SK-N-SH (cell line): ENCODE data around the gene DENND1C. TPM values are rescaled to one million over a fixed set of nuclear protein-coding genes. Genes with fewer than 3 reads are reported as not detected.

Source experiments
- CTCF ChIA-PET: fragments of 300-600, 350-600 bp; formaldehyde crosslinking; extraction: SDS; loops from one replicate; lab custom pipeline; 2021; lab: Yijun Ruan, JAX
- POLR2A ChIA-PET: fragments of 350-600 bp; sonication (Branson Sonifier 250); formaldehyde crosslinking; extraction: SDS; loops from one replicate; lab custom pipeline; 2020; ENCODE audit warnings: antibody characterized with exemption, inconsistent platforms; lab: Yijun Ruan, JAX
- DNase-seq: peaks from one replicate; pipeline ENCODE4 v3.0.0; 2012
- H2AFZ ChIP-seq: fragments of 200-600 bp; sonication (generic); 2 replicates; pipeline ENCODE4 v1.8.1; 2016; ENCODE audit warnings: antibody characterized with exemption, mild to moderate bottlenecking, low read depth
- H3F3A ChIP-seq: fragments of 200-600 bp; sonication (generic); replicated peaks from 2 replicates; pipeline ENCODE3; 2016; ENCODE audit warnings: antibody characterized with exemption, mild to moderate bottlenecking; ENCODE audit not compliant: insufficient read depth
- H3K27ac ChIP-seq, 2 experiments: fragments of 200-500 bp in 1 of 2; fragments of 200-600 bp in 1 of 2; sonication (Bioruptor generic) in 1 of 2; sonication (generic), shearing (Covaris generic) in 1 of 2; 2 replicates each; pipeline versions ENCODE4 v1.5.1 to v1.6.1; 2014 to 2016; ENCODE audit warnings: low read depth in 2 of 2, inconsistent platforms in 1 of 2, low read length in 1 of 2, mild to moderate bottlenecking in 1 of 2, mixed read lengths in 1 of 2
- H3K27me3 ChIP-seq: fragments of 200-600 bp; sonication (generic), shearing (Covaris generic); 2 replicates; pipeline ENCODE4 v1.6.1; 2016; ENCODE audit warnings: mixed run types; ENCODE audit not compliant: insufficient read depth
- H3K36me3 ChIP-seq, 2 experiments: fragments of 200-500 bp in 1 of 2; fragments of 200-600 bp in 1 of 2; sonication (Bioruptor generic) in 1 of 2; sonication (generic) in 1 of 2; replicated peaks in 1 of 2; 2 replicates each; pipeline versions ENCODE3 to v1.5.1; 2014 to 2016; ENCODE audit warnings: low read length in 1 of 2, mild to moderate bottlenecking in 1 of 2; ENCODE audit not compliant: insufficient read depth in 2 of 2, control insufficient read depth in 1 of 2
- H3K4me1 ChIP-seq, 2 experiments: fragments of 200-500 bp in 1 of 2; fragments of 200-600 bp in 1 of 2; sonication (Bioruptor generic) in 1 of 2; sonication (generic), shearing (Covaris generic) in 1 of 2; 2 replicates each; pipeline versions ENCODE4 v1.5.1 to v1.6.1; 2014 to 2016; ENCODE audit warnings: low read depth in 1 of 2, low read length in 1 of 2, mixed run types in 1 of 2; ENCODE audit not compliant: insufficient read depth in 2 of 2, control insufficient read depth in 1 of 2
- H3K4me2 ChIP-seq: fragments of 200-600 bp; sonication (generic), shearing (Covaris generic); 2 replicates; pipeline ENCODE4 v1.6.1; 2017; ENCODE audit warnings: mixed run types
- H3K4me3 ChIP-seq, 2 experiments: fragments of 200-500 bp in 1 of 2; fragments of 200-600 bp in 1 of 2; sonication (Bioruptor generic) in 1 of 2; sonication (generic), shearing (Covaris generic) in 1 of 2; 2 replicates each; pipeline versions ENCODE4 v1.5.1 to v1.8.1; 2014 to 2016; ENCODE audit warnings: low read depth in 2 of 2, inconsistent platforms in 1 of 2, low read length in 1 of 2, mild to moderate bottlenecking in 1 of 2, mixed read lengths in 1 of 2, moderate library complexity in 1 of 2
- H3K79me2 ChIP-seq: fragments of 200-600 bp; sonication (generic); 2 replicates; pipeline ENCODE4 v1.8.1; 2017; ENCODE audit warnings: mild to moderate bottlenecking; ENCODE audit not compliant: insufficient read depth
- H3K9ac ChIP-seq: fragments of 200-600 bp; sonication (generic); 2 replicates; pipeline ENCODE4 v1.6.1; 2017; ENCODE audit warnings: mixed run types
- H3K9me2 ChIP-seq: fragments of 200-600 bp; sonication (generic); 2 replicates; pipeline ENCODE4 v1.6.1; 2017; ENCODE audit warnings: mixed run types
- H3K9me3 ChIP-seq: fragments of 200-600 bp; sonication (generic); 2 replicates; pipeline ENCODE4 v1.6.1; 2017; ENCODE audit warnings: mixed run types, mild to moderate bottlenecking, moderate library complexity
- H4K20me1 ChIP-seq: fragments of 200-600 bp; sonication (generic); 2 replicates; pipeline ENCODE4 v1.6.1; 2017; ENCODE audit warnings: mild to moderate bottlenecking, mixed run types; ENCODE audit not compliant: insufficient read depth
- EP300 ChIP-seq, 2 experiments: IDR thresholded peaks; 2 replicates each; pipeline versions ENCODE4 v1.4.0 to v1.6.1; 2012; ENCODE audit warnings: borderline replicate concordance in 1 of 2, low read depth in 1 of 2, low read length in 1 of 2
- FOSL2 ChIP-seq: IDR thresholded peaks from 2 replicates; pipeline ENCODE4 v1.4.0; 2012; ENCODE audit warnings: low read depth, mild to moderate bottlenecking, moderate library complexity, borderline replicate concordance
- MXI1 ChIP-seq: IDR thresholded peaks from 2 replicates; pipeline ENCODE4 v1.6.1; 2012; ENCODE audit warnings: mild to moderate bottlenecking, low read depth, low read length, improper control_type of control experiment
- NRF1 ChIP-seq: IDR thresholded peaks from 2 replicates; pipeline ENCODE4 v1.6.1; 2012; ENCODE audit warnings: low read depth, mild to moderate bottlenecking, low read length
- POLR2AphosphoS5 ChIP-seq: IDR thresholded peaks from 2 replicates; pipeline ENCODE4 v1.6.1; 2012; ENCODE audit warnings: low read depth, low read length
- RFX5 ChIP-seq: IDR thresholded peaks from 2 replicates; pipeline ENCODE4 v1.6.1; 2012; ENCODE audit warnings: mild to moderate bottlenecking, improper control_type of control experiment, low read length
- TAF1 ChIP-seq: IDR thresholded peaks from 2 replicates; pipeline ENCODE4 v1.6.1; 2012; ENCODE audit warnings: low read depth, mild to moderate bottlenecking, low read length, moderate library complexity, borderline replicate concordance
- WGBS: methylation state at CpG from one replicate; pipeline ENCODE4 v1.1.6; 2017; ENCODE audit warnings: low lambda C conversion rate; 5-methylcytosine and 5-hydroxymethylcytosine counted together
- polyA plus RNA-seq, 3 experiments: library from polyadenylated mRNA; depleted of rRNA; stranded (reverse); fragments of >200 nt; gene quantifications; 2 replicates each; pipeline ENCODE4 v1.2.3, GENCODE V29; 2012
- TF ChIP-seq, protein P1 (sequence below): fragments of 200-600 bp; sonication (generic); IDR thresholded peaks from 2 replicates; pipeline ENCODE4 v1.6.1; 2017; ENCODE audit warnings: antibody characterized with exemption, mild to moderate bottlenecking, moderate library complexity
- TF ChIP-seq, protein P2 (sequence below): fragments of 150-350 bp; IDR thresholded peaks from 2 replicates; pipeline ENCODE4 v1.6.1; 2016; ENCODE audit warnings: mild to moderate bottlenecking, low read depth, low read length
- TF ChIP-seq, protein P3 (sequence below): IDR thresholded peaks from 2 replicates; pipeline ENCODE4 v1.4.0; 2012; ENCODE audit warnings: low read depth, borderline replicate concordance

The DENND1C gene
- polyA plus RNA-seq, 1 of the 3 experiments (the other 2 are of a cell fraction): 0.05 TPM

- Histone ChIP-seq H3K4me3 (peak within 1 kb of the TSS; percentile 83 to 88), H3K79me2 (peaks cover 48% of the 10 kb centered on the region), H3K9me2 (no peaks in the 10 kb centered on the region), H3K27me3 (no peaks in the 10 kb centered on the region), H3K36me3 (peaks cover 10 to 30% of the 10 kb centered on the region in 2 experiments), H3K9me3 (no peaks in the 10 kb centered on the region), H4K20me1 (peaks cover 47% of the 10 kb centered on the region), H3K9ac (peak within 1 kb of the TSS; percentile 93), H3K4me1 (peaks cover 10 to 15% of the 10 kb centered on the region in 2 experiments; a peak in 2 of 4 replicates), H3K4me2 (peak within 1 kb of the TSS; percentile 98), H3F3A (peaks cover 6% of the 10 kb centered on the region), H3K27ac (peak within 1 kb of the TSS; percentile 61 to 78; a peak in 3 of 4 replicates), H2AFZ (peak within 1 kb of the TSS; percentile 85; the same call in 1 of the 2 replicates)
- ChIA-PET POLR2A (interaction anchor here (0.5 to 1.6 kb wide), 3 partner anchors 32 to 52 kb away, joined by 4 to 8 read pairs (median 4); partner anchors contain the start of genes ALKBH7 and GTF2F1), CTCF (interaction anchor here (0.6 to 1.6 kb wide), 3 partner anchors 13 to 1897 kb away, joined by 3 read pairs; partner anchors contain the start of gene TUBB4A)
- WGBS: 0% methylated on average over 19 of the region's 114 CpGs
- TF ChIP-seq, protein P1, sequence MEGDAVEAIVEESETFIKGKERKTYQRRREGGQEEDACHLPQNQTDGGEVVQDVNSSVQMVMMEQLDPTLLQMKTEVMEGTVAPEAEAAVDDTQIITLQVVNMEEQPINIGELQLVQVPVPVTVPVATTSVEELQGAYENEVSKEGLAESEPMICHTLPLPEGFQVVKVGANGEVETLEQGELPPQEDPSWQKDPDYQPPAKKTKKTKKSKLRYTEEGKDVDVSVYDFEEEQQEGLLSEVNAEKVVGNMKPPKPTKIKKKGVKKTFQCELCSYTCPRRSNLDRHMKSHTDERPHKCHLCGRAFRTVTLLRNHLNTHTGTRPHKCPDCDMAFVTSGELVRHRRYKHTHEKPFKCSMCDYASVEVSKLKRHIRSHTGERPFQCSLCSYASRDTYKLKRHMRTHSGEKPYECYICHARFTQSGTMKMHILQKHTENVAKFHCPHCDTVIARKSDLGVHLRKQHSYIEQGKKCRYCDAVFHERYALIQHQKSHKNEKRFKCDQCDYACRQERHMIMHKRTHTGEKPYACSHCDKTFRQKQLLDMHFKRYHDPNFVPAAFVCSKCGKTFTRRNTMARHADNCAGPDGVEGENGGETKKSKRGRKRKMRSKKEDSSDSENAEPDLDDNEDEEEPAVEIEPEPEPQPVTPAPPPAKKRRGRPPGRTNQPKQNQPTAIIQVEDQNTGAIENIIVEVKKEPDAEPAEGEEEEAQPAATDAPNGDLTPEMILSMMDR: no peak
- TF ChIP-seq RFX5 (peak; percentile 72; the same call in 1 of the 2 replicates), POLR2AphosphoS5 (peak; percentile 61; the same call in 1 of the 2 replicates), TAF1 (peak; percentile 67; the same call in 1 of the 2 replicates), FOSL2 (no peak), EP300 (IDR thresholded peaks at IDR 0.05; ENCODE audit: borderline replicate concordance in 1 of 2, low read depth in 1 of 2, low read length in 1 of 2) (no peak), MXI1 (peak; percentile 30; the same call in 1 of the 2 replicates), NRF1 (no peak)
- TF ChIP-seq, protein P2, sequence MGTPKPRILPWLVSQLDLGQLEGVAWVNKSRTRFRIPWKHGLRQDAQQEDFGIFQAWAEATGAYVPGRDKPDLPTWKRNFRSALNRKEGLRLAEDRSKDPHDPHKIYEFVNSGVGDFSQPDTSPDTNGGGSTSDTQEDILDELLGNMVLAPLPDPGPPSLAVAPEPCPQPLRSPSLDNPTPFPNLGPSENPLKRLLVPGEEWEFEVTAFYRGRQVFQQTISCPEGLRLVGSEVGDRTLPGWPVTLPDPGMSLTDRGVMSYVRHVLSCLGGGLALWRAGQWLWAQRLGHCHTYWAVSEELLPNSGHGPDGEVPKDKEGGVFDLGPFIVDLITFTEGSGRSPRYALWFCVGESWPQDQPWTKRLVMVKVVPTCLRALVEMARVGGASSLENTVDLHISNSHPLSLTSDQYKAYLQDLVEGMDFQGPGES: no peak
- TF ChIP-seq, protein P3, sequence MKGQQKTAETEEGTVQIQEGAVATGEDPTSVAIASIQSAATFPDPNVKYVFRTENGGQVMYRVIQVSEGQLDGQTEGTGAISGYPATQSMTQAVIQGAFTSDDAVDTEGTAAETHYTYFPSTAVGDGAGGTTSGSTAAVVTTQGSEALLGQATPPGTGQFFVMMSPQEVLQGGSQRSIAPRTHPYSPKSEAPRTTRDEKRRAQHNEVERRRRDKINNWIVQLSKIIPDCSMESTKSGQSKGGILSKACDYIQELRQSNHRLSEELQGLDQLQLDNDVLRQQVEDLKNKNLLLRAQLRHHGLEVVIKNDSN: peak; percentile 76
- peak; percentile 98 for DNase-seq
Measured at GRCh38 chr19:6424195-6424938, 57.2 kb downstream of the DENND1C start, which contains the start of gene KHSRP. Gene KHSRP, minus strand, starts transcription at chr19:6424811. Its CDS starts 110 bp downstream, at chr19:6424701.
